Fibroblast of skin of abdomen (primary cell): ENCODE data around the gene MIP. TPM values are rescaled to one million over a fixed set of nuclear protein-coding genes. Genes with fewer than 3 reads are reported as not detected.
"Not testable (repeated sequence)": the region's sequence is repeated elsewhere in the genome, so short reads cannot be mapped to it uniquely, and the experiment has no call there.

Experiments used
- DNase-seq: peaks from one replicate; pipeline ENCODE4 v3.0.0-alpha.2; 2013
- polyA plus RNA-seq, 2 experiments: library from polyadenylated mRNA; unstranded; fragments of 120-200 nt; gene quantifications; one replicate each; pipeline ENCODE4 v1.2.1, GENCODE V29; 2013; ENCODE audit not compliant: insufficient read length in 2 of 2

MIP gene
- not detected for polyA plus RNA-seq (2013, experiment 1 of 2; ENCODE audit: insufficient read length)
- not detected for polyA plus RNA-seq (2013, experiment 2 of 2; ENCODE audit: insufficient read length)

DNA sequence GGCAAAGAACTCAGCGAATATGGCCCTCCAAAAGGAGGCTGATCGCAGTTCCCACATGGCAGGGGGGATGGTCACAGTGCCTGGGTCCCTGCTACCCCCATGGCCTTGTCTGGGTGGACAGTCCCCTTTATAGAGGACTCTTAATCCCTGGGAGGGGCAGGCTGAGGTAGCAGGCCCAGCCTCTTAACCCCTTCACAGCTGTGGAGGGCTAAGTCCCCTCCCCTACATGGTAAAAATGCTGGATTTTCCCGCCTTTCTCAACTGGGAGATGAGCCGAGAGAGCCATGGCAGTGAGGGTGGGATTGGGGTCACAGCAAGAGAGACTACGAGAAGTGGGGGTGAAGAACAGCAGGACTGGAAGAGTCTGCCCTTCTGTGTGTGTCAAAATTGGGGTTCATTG is at the start of gene MIP:
Gene MIP, minus strand, starts transcription at position 101 of the 400 bp plus-strand sequence. Its CDS starts 44 bp downstream, at position 57.
- no peak for DNase-seq

DNA sequence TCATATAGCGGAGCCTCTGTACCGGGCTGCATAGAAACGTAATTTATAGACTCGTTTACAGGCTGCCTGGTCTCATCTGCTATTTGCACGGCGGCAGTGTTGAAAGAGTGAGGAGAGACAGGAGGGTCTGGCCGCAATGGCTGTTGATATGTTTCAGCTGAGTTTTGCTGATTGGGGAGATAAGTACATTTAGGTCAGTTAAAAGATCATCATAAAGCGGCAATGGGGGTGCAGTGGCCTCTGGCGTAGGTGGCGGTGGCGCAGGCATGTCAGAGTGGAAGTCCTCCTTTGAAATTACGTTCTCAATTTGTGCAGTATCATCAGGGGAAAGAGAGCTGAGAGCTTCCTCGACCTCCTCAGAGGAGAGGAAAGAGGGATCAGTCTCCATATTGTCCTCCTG is 45.4 kb upstream of the MIP start:
- not testable (repeated sequence) for DNase-seq

DNA sequence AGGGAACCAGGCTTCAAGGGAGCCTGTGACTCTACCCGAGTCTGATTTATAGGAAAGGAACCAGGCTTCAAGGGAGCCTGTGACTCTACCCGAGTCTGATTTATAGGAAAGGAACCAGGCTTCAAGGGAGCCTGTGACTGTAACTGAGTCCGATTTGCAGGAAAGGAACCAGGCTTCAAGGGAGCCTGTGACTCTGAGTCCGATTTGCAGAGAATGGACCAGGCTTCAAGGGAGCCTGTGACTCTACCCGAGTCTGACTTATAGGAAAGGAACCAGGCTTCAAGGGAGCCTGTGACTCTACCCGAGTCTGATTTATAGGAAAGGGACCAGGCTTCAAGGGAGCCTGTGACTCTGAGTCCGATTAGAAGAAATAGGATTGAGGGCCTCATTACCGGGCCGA is 45.0 kb upstream of the MIP start:
- DNase-seq: not testable (repeated sequence)

DNA sequence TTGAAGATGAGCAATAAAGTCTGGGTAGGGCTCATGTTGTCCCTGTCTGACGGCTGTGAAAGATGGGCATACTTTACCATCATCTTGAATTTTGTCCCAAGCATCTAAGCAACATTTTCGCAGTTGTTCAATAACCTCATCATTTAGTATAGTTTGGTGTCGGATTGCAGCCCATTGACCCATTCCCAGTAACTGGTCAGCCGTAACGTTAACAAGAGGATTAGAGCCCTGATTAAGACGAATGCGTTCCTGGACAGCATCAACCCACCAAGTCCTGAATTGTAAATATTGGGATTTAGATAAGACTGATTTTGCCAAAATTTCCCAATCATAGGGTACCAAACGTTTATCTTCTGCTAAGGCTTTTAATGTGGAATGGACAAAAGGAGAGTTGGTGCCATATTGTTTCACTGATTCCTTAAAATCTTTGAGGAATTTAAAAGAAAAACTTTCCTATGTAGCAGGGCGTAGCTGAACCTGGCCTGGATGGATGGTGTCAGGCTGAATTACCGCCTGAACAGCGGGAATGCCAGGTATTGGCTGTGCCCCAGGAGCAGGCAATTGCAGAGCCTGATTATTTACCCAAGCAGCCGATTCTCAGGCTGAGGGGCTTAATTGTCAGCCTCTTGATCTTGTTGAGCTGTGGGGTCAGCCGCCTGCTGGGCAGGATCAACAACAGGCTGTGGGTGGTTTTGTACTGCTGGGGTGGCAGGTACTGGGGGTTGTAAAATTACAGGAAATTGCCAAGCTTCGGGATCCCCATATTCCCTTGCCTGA is 43.9 kb upstream of the MIP start:
- not testable (repeated sequence) for DNase-seq

DNA sequence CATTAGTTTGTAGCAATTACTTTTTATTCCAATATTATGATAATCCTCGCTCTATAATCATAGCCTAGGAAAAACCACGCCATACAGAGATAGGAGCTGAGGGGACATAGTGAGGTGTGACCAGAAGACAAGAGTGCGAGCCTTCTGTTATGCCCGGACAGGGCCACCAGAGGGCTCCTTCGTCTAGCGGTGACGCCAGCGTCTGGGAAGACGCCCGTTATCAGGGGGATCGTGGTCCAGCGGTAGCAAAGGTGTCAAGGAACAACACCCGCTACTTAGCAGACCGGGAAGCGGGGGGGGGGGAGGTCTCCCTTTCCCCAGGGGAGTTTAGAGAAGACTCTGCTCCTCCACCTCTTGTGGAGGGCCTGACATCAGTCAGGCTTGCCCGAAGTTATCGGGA is 42.2 kb upstream of the MIP start:
- peak; percentile 17 for DNase-seq

DNA sequence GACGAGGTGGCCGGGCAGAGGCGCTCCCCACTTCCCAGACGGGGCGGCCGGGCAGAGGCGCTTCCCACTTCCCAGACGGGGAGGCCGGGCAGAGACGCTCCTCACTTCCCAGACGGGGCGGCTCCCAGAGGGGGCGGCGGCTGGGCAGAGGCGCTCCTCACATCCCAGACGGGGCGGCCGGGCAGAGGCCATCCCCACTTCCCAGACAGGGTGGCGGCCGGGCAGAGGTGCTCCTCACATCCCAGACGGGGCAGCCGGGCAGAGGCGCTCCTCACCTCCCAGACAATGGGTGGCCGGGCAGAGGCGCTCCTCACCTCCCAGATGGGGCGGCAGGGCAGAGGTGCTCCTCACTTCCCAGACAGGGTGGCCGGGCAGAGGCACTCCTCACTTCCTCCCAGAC is 40.0 kb upstream of the MIP start:
- DNase-seq: not testable (repeated sequence)

DNA sequence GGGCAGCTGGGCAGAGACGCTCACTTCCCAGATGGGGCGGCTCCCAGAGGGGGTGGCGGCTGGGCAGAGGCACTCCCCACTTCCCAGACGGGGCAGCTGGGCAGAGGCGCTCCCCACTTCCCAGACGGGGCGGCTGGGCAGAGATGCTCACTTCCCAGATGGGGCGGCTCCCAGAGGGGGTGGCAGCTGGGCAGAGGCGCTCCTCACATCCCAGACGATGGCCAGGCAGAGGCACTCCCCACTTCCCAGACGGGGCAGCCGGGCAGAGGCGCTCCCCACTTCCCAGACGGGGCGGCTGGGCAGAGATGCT is 39.6 kb upstream of the MIP start:
- DNase-seq: not testable (repeated sequence)

DNA sequence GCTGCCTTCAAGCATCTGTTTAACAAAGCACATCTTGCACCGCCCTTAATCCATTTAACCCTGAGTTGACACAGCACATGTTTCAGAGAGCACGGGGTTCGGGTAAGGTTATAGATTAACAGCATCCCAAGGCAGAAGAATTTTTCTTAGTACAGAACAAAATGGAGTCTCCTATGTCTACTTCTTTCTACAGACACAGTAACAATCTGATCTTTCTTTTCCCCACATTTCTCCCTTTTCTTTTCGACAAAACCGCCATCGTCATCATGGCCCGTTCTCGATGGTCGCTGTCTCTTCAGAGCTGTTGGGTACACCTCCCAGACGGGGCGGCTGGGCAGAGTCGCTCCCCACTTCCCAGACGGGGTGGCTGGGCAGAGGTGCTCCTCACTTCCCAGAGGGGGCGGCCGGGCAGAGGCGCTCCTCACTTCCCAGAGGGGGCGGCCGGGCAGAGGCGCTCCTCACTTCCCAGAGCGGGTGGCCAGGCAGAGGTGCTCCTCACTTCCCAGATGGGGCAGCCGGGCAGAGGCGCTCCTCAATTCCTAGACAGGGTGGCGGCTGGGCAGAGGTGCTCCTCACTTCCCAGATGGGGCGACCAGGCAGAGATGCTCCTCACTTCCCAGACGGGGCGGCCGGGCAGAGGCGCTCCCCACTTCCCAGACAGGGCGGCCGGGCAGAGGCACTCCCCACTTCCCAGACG is 39.1 kb upstream of the MIP start:
- not testable (repeated sequence) for DNase-seq

DNA sequence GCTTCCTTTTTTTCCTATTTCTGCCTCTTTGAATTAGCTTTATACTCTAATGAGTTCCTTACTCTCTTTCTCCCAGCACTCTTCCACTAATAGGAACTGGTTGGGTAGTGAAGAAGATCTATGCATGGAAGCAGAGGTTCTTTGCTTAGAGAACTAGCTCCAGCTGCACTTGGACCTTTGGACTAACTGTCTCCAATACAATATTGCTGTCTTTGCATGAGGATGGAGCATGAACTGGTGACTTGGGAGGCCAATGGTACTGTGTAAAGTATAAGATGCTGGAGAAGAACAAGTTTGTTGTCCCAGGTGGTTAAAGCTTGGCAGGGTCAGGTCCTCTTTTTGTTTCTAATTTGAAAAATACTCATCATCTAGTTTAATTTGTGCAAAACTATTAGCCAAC is 35.9 kb upstream of the MIP start:
- no peak for DNase-seq

DNA sequence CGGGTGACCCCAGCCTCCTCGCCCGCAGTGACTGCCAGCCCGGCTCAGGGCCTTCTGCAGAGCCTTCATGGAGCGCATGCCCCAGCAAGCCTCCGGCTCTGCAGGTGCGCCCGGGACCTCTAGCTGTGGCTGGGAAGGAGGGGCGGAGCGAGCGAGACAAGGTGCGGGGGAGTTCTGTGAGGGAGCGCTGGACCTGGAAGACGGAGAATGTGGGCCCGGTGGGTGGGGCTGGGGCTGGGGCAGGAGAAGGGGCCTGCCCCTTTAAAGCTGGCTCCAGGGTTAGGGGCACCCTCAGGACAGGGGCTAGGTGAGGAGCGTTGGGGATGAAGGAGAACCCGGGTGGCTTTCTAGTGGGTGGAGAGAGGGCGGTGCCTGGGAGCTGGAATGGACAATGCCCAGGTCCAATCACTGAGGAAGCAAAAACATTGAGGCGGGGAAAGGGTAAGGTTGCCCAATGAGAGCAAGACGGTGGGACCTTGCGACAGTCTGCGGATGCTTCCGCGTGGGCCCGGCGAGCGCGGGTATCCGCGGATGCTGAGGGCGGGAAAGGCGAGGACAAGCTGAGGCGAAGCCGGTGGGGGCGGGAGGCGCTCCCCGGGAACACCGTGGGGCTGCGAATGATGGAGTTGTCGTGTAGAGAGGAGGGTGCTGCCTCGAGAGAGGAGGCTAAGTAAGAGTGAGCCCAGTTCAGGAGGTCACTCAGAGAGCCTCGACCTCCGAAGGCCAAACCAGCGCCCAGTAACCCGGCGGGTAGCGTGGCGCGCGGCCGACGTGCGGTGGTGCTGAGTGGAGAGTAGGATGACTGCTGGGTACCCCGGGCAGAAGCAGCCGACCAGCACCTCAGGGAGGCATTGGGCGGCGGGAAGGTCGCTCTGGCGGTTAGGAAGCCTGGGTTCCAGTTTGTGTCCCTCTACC is 33.8 kb upstream of the MIP start, which contains the start of gene GLS2:
Gene GLS2, minus strand, starts transcription at position 121 of the 915 bp plus-strand sequence. Its CDS starts 43 bp downstream, at position 78.
- DNase-seq: peak; percentile 68

DNA sequence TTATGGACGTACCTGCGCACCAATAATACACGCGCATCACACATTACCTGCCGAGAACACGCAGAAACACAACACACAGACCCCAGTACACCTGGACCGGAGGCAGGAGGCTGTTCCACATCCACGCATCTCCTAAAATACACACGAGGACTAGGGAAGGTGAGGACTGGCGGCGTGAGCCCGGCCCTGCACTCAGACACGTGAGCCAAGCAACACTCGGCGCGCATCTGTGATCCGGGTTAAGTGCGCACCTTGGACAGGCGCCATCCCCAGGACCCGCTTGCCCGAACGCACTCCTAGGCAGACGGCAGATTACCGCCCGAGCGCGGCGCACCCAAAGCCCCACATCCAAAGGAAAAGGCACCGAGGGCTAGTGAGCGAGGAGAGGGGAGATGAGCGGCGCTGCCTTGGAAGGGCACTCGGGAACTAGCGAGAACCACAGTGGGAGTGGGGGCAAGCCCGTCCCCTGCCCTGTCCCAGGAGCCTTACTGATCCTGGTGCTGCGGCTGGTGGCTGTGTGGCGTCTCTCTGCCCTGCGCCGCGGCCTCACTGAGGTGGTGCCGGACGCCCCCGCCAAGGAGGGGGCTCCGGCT is 33.1 kb upstream of the MIP start:
- no peak for DNase-seq

DNA sequence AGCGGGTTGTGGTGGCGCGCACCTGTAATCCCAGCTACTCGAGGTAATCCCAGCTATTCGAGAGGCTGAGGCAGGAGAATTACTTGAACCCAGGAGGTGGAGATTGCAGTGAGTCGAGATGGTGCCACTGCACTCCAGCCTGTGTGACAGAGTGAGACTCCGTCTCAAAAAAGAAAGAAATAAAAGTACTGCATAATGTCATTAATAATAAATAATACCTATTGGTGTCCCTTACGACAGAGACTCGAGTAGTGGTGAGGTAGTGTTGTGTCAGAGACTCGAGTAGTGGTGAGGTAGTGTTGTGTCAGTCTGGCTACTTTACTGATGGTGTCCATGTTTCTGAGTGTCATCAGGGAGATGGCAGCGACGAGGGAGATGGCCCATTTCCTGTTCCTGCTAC is 32.2 kb upstream of the MIP start:
- no peak for DNase-seq

DNA sequence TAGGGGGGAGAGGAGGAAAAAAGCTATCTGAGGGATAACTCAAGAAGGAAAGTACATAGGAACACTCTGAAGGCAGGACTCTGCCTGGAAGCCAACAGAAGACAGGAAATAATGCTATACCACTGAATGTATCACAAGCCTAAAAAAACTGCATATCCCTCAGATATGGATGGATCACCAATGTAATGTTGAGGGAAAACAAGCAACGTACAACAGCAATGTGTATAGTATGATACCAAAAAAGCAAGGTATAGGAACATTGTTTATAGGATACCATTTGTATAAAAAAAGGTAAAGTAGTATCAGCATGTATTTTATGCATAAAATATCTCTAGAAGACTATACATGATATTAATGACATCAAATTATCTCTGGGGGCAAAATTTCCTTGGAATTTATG is 30.1 kb upstream of the MIP start:
- no peak for DNase-seq

DNA sequence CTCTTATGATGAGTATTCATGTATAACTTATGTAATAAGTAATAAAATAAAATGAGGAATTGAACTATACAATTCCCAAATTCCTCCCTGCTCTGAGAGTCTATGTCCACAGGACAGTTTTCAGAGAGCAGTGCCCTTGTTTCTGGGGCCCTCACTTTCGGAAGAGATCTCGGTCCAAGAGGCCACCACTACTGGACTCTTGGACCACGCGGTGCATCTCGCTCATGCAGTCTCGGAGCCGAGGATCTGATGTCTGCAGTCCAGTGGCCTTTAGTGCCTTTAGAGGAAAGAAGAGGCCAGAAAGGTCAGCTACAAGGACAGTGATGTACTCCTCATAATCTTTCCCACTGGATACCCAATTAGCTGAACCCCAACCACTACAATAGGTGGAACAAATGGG is 25.2 kb upstream of the MIP start:
- DNase-seq: no peak

DNA sequence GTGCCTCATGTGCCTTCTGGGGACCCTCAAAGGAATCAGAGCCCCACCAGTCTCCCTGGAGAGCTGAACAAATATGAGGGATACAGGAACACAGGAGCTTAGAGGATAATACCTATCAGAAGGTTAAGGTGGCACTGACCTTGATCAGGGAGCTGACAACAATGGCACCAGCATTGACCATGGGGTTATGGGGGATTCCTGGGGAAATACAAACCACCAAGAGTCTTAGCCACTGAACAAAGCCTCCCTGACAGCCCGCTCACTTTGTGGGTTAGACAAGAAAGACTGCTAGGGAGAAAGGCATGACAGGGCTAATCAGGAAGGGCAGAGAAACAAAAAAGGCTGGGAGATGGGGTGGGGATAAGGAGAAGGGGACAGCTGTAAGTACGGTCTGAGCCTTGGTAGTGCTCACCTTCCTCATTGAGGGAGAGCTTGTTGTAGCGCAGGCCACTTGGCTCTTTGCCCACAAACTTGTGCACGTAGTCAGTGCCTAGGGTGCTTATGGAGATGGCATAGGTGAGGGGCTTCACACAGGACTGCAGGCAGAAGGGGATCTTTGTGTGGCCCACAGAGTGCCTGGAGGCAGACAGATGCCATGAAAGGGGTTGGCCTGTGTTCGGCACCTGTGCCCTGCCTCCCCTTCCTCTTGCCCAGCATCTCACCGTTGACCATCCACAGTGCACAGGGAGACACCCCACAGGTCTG is 23.2 kb upstream of the MIP start:
- DNase-seq: no peak

DNA sequence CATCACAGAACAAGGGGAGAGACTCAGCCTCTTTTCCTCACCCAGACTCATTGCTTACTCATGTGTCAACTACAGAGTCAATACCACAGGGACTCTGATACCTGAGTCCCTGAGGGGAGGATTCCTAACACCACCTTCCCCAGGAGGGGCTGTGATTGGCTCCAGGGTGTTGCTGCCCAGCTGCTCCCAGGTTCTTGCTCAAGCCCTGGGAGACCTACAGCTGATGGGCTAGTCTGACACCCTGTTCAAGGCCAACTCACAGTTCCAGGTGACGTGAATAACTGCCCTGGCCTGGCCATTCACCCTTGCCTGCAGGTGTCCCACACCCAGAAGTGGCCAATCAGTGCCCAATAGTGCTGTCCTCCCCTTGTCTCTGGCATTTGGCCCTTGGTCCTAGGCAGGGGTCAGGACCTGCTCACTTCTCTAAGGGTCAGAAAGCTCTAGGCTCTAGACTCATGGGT is 22.5 kb upstream of the MIP start:
- DNase-seq: no peak

DNA sequence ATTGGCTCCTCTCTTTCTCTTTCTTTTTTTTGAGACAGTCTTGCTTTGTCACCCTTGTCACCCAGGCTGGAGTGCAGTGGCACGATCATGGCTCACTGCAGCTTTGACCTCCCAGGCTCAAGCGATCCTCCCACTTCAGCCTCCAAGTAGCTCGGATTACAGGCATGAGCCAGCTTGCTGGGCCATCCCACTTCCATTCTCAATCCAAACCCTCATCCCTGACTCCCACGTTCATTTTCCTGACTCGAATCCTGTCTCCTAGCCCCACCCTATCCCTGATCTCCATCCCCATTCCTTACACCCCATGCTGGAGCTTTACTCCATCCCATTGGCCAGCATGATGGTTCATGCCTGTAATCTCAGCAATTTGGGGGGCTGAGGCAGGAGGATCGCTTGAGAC is 21.7 kb upstream of the MIP start:
- no peak for DNase-seq

DNA sequence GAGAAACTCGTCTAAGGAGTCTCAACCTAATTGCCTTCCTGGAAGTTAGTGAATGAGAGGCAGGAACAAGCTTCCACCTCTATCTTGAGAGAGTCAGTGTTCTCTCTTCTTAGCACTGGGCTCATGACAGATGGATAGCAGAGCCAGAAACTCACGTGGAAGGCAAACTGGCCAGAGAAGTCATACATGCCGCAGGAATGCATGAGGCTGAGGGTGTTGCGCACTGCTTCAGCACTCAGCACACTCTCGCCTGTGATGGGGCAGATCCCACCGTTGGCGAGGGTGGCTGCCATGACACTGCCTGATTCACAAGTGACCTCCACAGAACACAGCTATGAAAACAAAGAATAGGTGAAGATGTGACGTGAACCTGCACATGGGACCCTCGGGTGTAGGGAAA is 19.9 kb upstream of the MIP start:
- DNase-seq: no peak

DNA sequence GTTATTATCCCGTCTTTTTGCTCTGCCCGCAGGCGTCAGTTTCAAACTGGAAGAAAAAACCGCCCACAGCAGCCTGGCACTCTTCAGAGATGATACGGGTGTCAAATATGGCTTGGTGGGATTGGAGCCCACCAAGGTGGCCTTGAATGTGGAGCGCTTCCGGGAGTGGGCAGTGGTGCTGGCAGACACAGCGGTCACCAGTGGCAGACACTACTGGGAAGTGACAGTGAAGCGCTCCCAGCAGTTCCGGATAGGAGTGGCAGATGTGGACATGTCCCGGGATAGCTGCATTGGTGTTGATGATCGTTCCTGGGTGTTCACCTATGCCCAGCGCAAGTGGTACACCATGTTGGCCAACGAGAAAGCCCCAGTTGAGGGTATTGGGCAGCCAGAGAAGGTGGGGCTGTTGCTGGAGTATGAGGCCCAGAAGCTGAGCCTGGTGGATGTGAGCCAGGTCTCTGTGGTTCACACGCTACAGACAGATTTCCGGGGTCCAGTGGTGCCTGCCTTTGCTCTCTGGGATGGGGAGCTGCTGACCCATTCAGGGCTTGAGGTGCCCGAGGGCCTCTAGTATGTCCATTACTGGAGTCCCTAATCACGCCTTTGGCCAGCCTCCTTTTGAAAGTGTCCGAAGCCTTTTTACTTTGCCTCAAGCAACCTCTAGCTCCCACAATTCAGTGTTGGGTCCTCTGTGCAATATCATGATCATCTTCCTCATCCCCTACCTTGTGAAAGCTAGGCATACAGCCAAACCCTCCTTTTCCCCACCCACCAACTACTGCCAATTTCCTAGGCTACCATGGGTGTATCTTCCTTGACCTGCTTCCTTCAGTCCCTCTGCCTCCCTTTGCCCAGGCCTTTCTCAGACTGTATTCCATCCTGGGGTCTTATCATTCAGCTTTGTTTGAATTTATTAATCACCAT is 14.8 kb upstream of the MIP start:
- DNase-seq: no peak

DNA sequence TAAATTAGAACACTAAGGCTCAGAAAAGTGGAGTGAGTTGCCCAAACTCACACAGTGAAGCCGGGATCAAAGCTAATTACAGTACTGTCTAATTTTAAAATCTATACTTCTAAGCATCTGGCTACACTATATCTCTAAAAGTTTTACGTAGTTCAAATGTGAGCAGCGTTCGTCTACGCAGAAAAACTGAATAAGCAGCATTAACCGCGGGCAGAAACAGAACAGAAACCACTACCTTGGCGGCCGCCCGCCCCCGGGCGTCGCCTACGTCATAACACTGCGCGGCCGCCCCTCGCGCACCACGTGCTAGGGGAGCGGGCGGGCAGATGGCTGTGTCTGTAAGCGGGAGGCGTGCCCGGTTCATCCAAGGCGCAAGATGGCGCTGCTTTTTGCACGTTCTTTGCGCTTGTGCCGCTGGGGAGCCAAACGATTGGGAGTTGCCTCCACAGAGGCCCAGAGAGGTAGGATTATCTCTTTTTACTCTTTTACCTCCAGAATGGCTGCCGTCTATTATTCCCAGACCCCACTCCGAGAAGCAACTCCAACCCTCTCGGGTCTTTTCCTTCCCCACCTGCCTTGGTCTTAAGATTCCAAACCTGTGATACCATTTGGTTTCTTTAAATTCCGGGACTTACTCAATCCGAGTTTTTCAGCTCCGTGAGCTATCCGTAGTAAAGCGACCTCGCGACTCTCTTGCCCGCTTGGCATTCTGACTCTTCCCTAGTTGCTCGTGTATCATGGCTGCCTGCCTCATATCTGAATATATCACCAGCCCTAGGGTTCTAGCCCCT is 14.0 kb upstream of the MIP start, which contains the start of gene SPRYD4:
Gene SPRYD4, plus strand, starts transcription at position 363 of the 791 bp plus-strand sequence. Its CDS starts 14 bp downstream, at position 377.
- peak; percentile 93 for DNase-seq
